Measurements from ENCODE around the gene DBNDD2. TPM values are rescaled to one million over a fixed set of nuclear protein-coding genes. Genes with fewer than 3 reads are reported as not detected.

DBNDD2 gene
- total RNA-seq, 1 experiment from 2014 or later, result 74.3 TPM

DNA sequence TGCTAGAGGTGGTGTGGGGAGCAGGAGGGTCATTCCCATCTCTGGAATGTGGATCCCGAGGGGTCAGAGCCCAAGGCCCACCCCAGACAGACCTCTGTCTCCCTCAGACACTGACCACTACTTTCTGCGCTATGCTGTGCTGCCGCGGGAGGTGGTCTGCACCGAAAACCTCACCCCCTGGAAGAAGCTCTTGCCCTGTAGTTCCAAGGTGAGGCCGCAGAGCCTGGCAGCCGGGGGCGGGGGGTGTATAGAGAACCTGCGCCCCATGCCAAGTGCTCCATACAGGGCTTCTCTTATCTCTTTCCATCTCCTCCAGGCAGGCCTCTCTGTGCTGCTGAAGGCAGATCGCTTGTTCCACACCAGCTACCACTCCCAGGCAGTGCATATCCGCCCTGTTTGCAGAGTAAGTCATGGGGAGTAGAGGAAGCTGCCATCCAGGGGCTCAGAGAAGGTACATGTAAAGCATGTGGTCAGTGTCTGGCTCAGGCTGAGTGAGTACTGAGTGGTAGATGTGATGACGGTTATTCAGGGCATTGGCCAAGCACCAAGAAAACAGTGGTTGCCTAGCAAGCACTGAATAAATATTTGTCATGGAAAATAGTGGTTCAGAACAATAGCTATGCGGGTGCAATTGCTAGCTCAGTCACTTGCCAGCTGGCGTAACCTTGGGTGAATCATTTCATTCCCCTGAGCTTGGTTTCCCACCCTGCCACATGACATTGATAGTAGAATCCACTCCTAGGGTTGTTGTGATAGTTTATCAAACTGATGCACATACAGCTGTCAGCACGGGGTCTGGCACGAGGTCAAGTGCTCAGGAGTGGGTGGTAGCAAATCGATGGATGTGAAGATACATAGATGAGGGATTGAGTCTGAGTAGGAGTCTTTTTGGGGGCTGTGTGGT is 11.4 kb downstream of the DBNDD2 start:
- Histone ChIP-seq H3K27me3 (replicated peaks; ENCODE audit: control insufficient read depth, insufficient read depth, low read length) (no peaks in the 10 kb centered on the region), H3K4me1 (peaks cover 13% of the 10 kb centered on the region; the same call in 1 of the 2 replicates), H3K4me3 (ENCODE audit: low read depth, low read length) (no peak overlapping the region), H3K36me3 (ENCODE audit: control insufficient read depth, insufficient read depth, low read length) (peaks cover 15% of the 10 kb centered on the region), H3K9me3 (no peaks in the 10 kb centered on the region)
- Mint-ChIP-seq H3K4me3 (ENCODE audit: unreplicated experiment) (no peak overlapping the region), H3K36me3 (ENCODE audit: insufficient read depth, unreplicated experiment) (peaks cover 43% of the 10 kb centered on the region), H3K9me3 (ENCODE audit: unreplicated experiment) (no peaks in the 10 kb centered on the region), H3K27ac (ENCODE audit: unreplicated experiment) (no peak overlapping the region), H3K27me3 (ENCODE audit: insufficient read depth, unreplicated experiment) (no peaks in the 10 kb centered on the region), H3K4me1 (ENCODE audit: low read depth, unreplicated experiment) (peaks cover 6% of the 10 kb centered on the region)
- BruUV-seq (replicated peaks), result no TSS peak
- CTCF ChIA-PET, result interaction anchor here (0.6 to 2.5 kb wide), 6 partner anchors 8 to 379 kb away, joined by 3 to 13 read pairs (median 7); no protein-coding TSS in a partner anchor
- intact Hi-C loops (cut with micrococcal nuclease; ENCODE audit: unreplicated experiment), result no loop called here
- DNase-seq, result no peak
- POLR2A ChIA-PET, result no interaction called here
- TF ChIP-seq CTCF (IDR thresholded peaks at IDR 0.05; ENCODE audit: insufficient read depth in 1 of 2, low read depth in 1 of 2, low read length in 1 of 2, severe bottlenecking in 1 of 2, unreplicated experiment in 1 of 2), result no peak

DNA sequence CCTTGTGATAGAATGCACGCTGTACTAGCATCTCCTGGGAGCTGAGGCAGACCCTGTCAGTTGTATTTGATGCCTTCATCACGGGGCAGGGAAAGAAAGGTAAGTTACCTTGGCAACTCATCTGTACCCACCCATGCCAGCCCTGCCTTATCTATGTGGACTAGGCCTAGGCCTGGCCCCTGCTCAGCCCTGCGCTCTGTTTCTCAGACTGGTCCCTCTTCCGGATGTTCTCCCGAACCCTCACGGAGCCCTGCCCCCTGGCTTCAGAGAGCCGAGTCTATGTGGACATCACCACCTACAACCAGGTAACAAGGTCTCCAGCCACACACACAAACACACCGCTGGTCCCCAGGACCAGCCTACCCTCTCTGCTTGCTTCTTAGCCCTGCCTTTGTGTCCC is 12.0 kb downstream of the DBNDD2 start:
- Histone ChIP-seq H3K27me3 (replicated peaks; ENCODE audit: control insufficient read depth, insufficient read depth, low read length) (no peaks in the 10 kb centered on the region), H3K4me1 (peaks cover 12% of the 10 kb centered on the region; the same call in 1 of the 2 replicates), H3K9me3 (no peaks in the 10 kb centered on the region), H3K36me3 (ENCODE audit: control insufficient read depth, insufficient read depth, low read length) (peaks cover 15% of the 10 kb centered on the region), H3K4me3 (ENCODE audit: low read depth, low read length) (no peak overlapping the region)
- H3K27ac Mint-ChIP-seq (ENCODE audit: unreplicated experiment), result no peak overlapping the region
- no peak overlapping the region for H3K4me3 Mint-ChIP-seq (ENCODE audit: unreplicated experiment)
- POLR2A ChIA-PET, result no interaction called here
- no TSS peak for BruUV-seq (replicated peaks)
- H3K27me3 Mint-ChIP-seq (ENCODE audit: insufficient read depth, unreplicated experiment), result no peaks in the 10 kb centered on the region
- no peak for TF ChIP-seq CTCF (IDR thresholded peaks at IDR 0.05; ENCODE audit: insufficient read depth in 1 of 2, low read depth in 1 of 2, low read length in 1 of 2, severe bottlenecking in 1 of 2, unreplicated experiment in 1 of 2)
- peak in 1 of 2 experiments; percentile 46 for DNase-seq
- peaks cover 48% of the 10 kb centered on the region for H3K36me3 Mint-ChIP-seq (ENCODE audit: insufficient read depth, unreplicated experiment)
- H3K9me3 Mint-ChIP-seq (ENCODE audit: unreplicated experiment), result no peaks in the 10 kb centered on the region
- H3K4me1 Mint-ChIP-seq (ENCODE audit: low read depth, unreplicated experiment), result peaks cover 4% of the 10 kb centered on the region
- CTCF ChIA-PET, result interaction anchor here (0.6 to 2.9 kb wide), 6 partner anchors 9 to 379 kb away, joined by 3 to 13 read pairs (median 7); no protein-coding TSS in a partner anchor
- intact Hi-C loops (cut with micrococcal nuclease; ENCODE audit: unreplicated experiment), result no loop called here

DNA sequence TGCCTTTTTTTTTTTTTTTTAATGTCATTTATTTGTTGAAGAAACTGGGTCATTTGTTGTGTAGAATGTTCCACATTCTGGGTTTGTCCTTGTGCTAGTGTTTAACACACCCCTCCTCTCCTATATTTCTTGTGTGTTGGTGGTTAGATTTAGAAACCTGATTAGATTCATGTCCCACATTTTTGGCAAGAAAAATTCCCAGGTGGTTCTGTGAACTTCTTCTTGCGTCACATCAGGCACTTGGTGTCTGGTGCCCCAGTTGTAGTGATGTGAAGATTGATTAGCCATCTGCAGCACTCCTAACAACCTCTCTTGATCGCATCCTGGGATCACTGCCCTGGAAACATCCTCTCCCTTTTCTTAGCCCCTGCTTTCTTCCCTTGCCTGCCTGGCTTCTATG is 15.6 kb downstream of the DBNDD2 start:
- peaks cover 14% of the 10 kb centered on the region for H3K36me3 ChIP-seq (ENCODE audit: control insufficient read depth, insufficient read depth, low read length)

More for the DNA sequence above, 15.6 kb downstream of the DBNDD2 start:
- H3K4me3 Mint-ChIP-seq (ENCODE audit: unreplicated experiment), result no peak overlapping the region
- ChIA-PET CTCF (no interaction called here), POLR2A (no interaction called here)
- intact Hi-C loops (cut with micrococcal nuclease; ENCODE audit: unreplicated experiment), result no loop called here
- Histone ChIP-seq H3K4me1 (no peaks in the 10 kb centered on the region), H3K9me3 (no peaks in the 10 kb centered on the region), H3K27me3 (replicated peaks; ENCODE audit: control insufficient read depth, insufficient read depth, low read length) (no peaks in the 10 kb centered on the region), H3K4me3 (ENCODE audit: low read depth, low read length) (no peak overlapping the region)
- peaks cover 50% of the 10 kb centered on the region for H3K36me3 Mint-ChIP-seq (ENCODE audit: insufficient read depth, unreplicated experiment)
- no peak overlapping the region for H3K27ac Mint-ChIP-seq (ENCODE audit: unreplicated experiment)
- no TSS peak for BruUV-seq (replicated peaks)
- H3K9me3 Mint-ChIP-seq (ENCODE audit: unreplicated experiment), result no peaks in the 10 kb centered on the region
- TF ChIP-seq CTCF (IDR thresholded peaks at IDR 0.05; ENCODE audit: insufficient read depth in 1 of 2, low read depth in 1 of 2, low read length in 1 of 2, severe bottlenecking in 1 of 2, unreplicated experiment in 1 of 2), result no peak
- H3K4me1 Mint-ChIP-seq (ENCODE audit: low read depth, unreplicated experiment), result peaks cover 15% of the 10 kb centered on the region
- H3K27me3 Mint-ChIP-seq (ENCODE audit: insufficient read depth, unreplicated experiment), result no peaks in the 10 kb centered on the region
- no peak for DNase-seq
